ENCODE results near the gene ARSB. TPM values are rescaled to one million over a fixed set of nuclear protein-coding genes. Genes with fewer than 3 reads are reported as not detected.

ARSB gene
- total RNA-seq, 1 experiment from 2014 or later: 11.4 TPM

DNA sequence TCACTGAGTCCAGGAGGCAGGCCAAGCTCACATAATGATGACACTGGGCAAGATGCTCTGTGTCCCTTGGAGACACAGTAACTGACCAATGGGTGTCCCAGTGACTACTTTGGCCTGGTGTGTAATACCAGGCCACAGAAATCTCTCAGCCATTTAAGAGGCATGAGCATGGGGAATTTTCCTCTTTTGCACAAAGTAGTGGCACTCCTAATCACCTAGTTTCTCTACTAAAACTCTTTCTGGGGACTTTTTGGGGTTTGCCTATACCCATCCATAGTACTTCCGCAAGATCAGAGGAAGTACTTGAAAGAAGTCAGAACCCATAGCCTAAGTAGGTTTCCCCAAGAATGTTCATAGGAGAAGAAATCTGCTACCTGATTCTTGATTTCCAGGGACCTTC, 161.9 kb downstream of the ARSB start:
- WGBS (ENCODE audit: extremely low coverage, insufficient read length, low lambda C conversion rate): no CpG with 5 or more reads among the region's 1 CpG
- Histone ChIP-seq H3K14ac (ENCODE audit: insufficient read depth, low read length) (no peak overlapping the region), H2AK5ac (ENCODE audit: insufficient read length, low read length) (no peak overlapping the region), H3K9ac (ENCODE audit: extremely low read depth, insufficient read length, low read length) (no peak overlapping the region), H3K79me2 (ENCODE audit: insufficient read depth, low read length) (no peaks in the 10 kb centered on the region), H3K4me2 (ENCODE audit: insufficient read depth, insufficient read length, low read length) (no peak overlapping the region), H4K5ac (ENCODE audit: insufficient read length, low read depth, low read length) (no peak overlapping the region), H3K79me1 (ENCODE audit: insufficient read depth, low read depth, low read length, poor library complexity, severe bottlenecking) (no peaks in the 10 kb centered on the region), H2BK15ac (ENCODE audit: low read depth, low read length) (no peak overlapping the region), H2BK12ac (ENCODE audit: insufficient read length, low read depth, low read length) (no peak overlapping the region), H3K27ac (ENCODE audit: insufficient read length, low read depth, low read length) (no peak overlapping the region), H2BK120ac (ENCODE audit: low read depth, low read length, poor library complexity, severe bottlenecking) (no peak overlapping the region), H4K8ac (replicated peaks; ENCODE audit: insufficient read length, low read depth, low read length) (no peak overlapping the region), H2BK5ac (ENCODE audit: insufficient read length, low read length) (no peak overlapping the region), H3K23ac (ENCODE audit: insufficient read length, low read depth, low read length) (no peak overlapping the region), H2BK20ac (ENCODE audit: low read depth, low read length, poor library complexity, severe bottlenecking) (no peak overlapping the region), H4K20me1 (ENCODE audit: control insufficient read depth, insufficient read depth, insufficient read length) (no peaks in the 10 kb centered on the region), H3K9me3 (ENCODE audit: control insufficient read depth, low read depth, low read length) (no peaks in the 10 kb centered on the region), H3K4me1 (ENCODE audit: insufficient read depth, low read length) (no peaks in the 10 kb centered on the region), H3K23me2 (ENCODE audit: insufficient read length, low read depth, low read length, poor library complexity, severe bottlenecking) (no peaks in the 10 kb centered on the region), H3K18ac (ENCODE audit: insufficient read length, low read depth, low read length) (no peak overlapping the region), H3K56ac (ENCODE audit: insufficient read length, low read depth, low read length) (no peak overlapping the region), H3K4ac (ENCODE audit: low read depth, low read length) (no peak overlapping the region), H3K27me3 (ENCODE audit: insufficient read depth, low read length) (no peaks in the 10 kb centered on the region), H4K91ac (ENCODE audit: insufficient read length, low read depth, low read length) (no peak overlapping the region), H3T11ph (ENCODE audit: low read length) (no peak overlapping the region), H2AFZ (ENCODE audit: low read length) (no peak overlapping the region)
- Mint-ChIP-seq H3K36me3 (ENCODE audit: insufficient read depth in 1 of 3, low read depth in 3 of 3) (no peaks in the 10 kb centered on the region; a peak in 1 of 7 replicates), H3K9me3 (no peaks in the 10 kb centered on the region; a peak in 1 of 5 replicates), H3K4me3 (no peak overlapping the region), H3K27me3 (ENCODE audit: low read depth) (no peaks in the 10 kb centered on the region), H3K4me1 (peaks cover 0 to 7% of the 10 kb centered on the region in 2 experiments; a peak in 1 of 4 replicates), H3K27ac (no peak overlapping the region)
- DNase-seq: no peak
- TF ChIP-seq, protein P1, sequence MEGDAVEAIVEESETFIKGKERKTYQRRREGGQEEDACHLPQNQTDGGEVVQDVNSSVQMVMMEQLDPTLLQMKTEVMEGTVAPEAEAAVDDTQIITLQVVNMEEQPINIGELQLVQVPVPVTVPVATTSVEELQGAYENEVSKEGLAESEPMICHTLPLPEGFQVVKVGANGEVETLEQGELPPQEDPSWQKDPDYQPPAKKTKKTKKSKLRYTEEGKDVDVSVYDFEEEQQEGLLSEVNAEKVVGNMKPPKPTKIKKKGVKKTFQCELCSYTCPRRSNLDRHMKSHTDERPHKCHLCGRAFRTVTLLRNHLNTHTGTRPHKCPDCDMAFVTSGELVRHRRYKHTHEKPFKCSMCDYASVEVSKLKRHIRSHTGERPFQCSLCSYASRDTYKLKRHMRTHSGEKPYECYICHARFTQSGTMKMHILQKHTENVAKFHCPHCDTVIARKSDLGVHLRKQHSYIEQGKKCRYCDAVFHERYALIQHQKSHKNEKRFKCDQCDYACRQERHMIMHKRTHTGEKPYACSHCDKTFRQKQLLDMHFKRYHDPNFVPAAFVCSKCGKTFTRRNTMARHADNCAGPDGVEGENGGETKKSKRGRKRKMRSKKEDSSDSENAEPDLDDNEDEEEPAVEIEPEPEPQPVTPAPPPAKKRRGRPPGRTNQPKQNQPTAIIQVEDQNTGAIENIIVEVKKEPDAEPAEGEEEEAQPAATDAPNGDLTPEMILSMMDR (conservative IDR thresholded peaks at IDR 0.05): no peak

Data from H9 (cell line).